Central memory CD8-positive, alpha-beta T cell (primary cell): ENCODE results near the gene LEMD1.

Source experiments
- ATAC-seq: fragments of 150-1000 bp; cut with Tn5 transposase; replicated peaks from 2 replicates; pipeline ENCODE4 v1.10.0; 2022; ENCODE audit warnings: mild to moderate bottlenecking, moderate FRiP score, moderate number of reproducible peaks; ENCODE audit not compliant: poor library complexity, severe bottlenecking; ENCODE audit errors: extremely low read depth
- DNase-seq, 2 donors: peaks; one replicate each; pipeline ENCODE4 v3.0.0; 2021; ENCODE audit warnings: low spot score in 2 of 2
- H3K27ac Mint-ChIP-seq: one replicate; pipeline ENCODE4 v1.8.0; 2022; ENCODE audit warnings: low read depth, mild to moderate bottlenecking, moderate library complexity, mixed read lengths
- H3K27me3 Mint-ChIP-seq: one replicate; pipeline ENCODE4 v1.8.0; 2022; ENCODE audit warnings: mixed read lengths
- H3K36me3 Mint-ChIP-seq: one replicate; pipeline ENCODE4 v1.8.0; 2022; ENCODE audit warnings: mild to moderate bottlenecking, moderate library complexity, mixed read lengths; ENCODE audit not compliant: insufficient read depth
- H3K4me1 Mint-ChIP-seq: one replicate; pipeline ENCODE4 v1.8.0; 2022; ENCODE audit warnings: mixed read lengths
- H3K4me3 Mint-ChIP-seq: one replicate; pipeline ENCODE4 v1.8.0; 2022; ENCODE audit warnings: mild to moderate bottlenecking, moderate library complexity, mixed read lengths
- H3K9me3 Mint-ChIP-seq: one replicate; pipeline ENCODE4 v1.8.0; 2022; ENCODE audit warnings: mixed read lengths

LEMD1 gene

GRCh38 chr1:205350124-205350523, 71.7 kb downstream of the LEMD1 start:
- ATAC-seq (no peak), DNase-seq (no peak)
- Mint-ChIP-seq H3K4me3 (no peak overlapping the region), H3K4me1 (no peaks in the 10 kb centered on the region), H3K27me3 (peaks cover 39% of the 10 kb centered on the region), H3K9me3 (no peaks in the 10 kb centered on the region), H3K36me3 (no peaks in the 10 kb centered on the region), H3K27ac (no peak overlapping the region)

DNA sequence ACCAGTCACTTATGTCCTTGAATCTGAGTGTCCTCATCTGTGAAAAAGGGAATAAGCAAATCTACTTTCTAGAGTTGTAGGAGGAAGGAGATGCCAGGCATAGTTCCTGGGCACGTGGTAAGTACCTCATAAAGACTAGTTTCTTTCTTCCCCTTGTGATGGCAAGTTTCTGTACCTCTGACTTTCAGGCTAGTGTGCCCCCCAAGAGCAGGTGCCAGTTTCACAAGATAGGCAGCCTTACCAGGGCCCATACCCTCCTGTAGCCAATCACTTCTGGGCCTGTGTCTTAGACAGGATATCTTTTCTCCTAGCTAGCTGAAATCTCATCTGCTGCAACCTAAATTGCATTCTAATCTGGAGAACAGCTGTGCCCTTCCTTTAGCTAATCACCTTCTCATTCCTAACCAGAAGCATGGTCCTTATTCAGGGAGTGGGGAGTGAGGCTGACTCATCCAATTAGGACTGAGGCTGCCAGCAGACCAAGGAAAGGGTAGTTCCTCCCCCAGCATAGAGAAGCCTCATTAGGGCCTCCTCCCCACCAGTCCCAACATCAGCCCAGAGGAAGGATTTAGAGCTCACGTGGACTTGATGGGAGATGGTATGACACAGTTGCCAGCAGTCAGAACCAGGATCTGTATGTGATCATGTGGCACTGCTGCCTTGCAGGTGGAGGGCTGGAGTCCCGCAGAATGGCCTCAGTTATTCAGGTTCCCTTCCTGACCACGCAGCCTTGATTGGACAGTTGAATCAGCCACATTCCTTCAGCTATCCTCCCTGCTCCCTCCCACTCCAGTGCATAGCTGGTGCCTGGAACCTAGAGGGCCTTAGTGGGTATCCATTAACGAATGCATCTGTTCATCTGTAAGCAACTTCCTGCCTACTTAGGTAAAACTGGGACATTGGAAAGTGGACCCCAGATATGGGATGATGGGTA, 73.0 kb downstream of the LEMD1 start:
- DNase-seq: no peak
- Mint-ChIP-seq H3K4me1 (peaks cover 9% of the 10 kb centered on the region), H3K9me3 (no peaks in the 10 kb centered on the region), H3K27me3 (peaks cover 52% of the 10 kb centered on the region), H3K36me3 (no peaks in the 10 kb centered on the region), H3K27ac (no peak overlapping the region), H3K4me3 (no peak overlapping the region)
- ATAC-seq: no peak

DNA sequence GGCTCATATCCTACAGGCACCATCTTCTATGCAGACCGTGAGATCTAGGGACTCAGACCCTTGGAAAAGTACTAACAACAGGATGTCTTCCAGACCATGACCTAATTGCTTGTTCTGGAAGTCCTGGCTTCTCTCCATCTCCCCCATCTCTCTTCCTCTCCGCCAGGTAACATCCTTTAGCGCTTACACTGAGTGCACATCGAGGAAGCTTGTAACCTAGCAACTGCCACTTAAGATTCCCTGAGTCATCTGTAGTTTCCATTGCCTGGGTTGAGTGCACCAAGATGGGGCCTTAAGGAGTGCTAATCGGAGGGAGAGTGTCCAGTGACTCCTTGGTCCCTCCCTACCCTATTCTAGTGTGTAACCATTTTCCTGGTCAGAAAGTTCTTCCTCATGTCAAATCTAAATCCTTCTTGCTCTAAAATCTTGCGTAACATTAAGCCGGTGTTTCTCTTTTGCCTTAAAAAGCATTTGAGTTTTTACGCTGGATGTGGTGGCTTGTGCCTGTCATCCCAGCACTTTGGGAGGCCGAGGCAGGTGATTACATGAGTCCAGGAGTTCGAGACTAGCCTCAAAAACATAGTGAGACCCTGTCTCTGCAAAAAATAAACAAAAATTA, 74.8 kb downstream of the LEMD1 start:
- DNase-seq: no peak
- H3K4me1 Mint-ChIP-seq: peaks cover 14% of the 10 kb centered on the region
- H3K27ac Mint-ChIP-seq: no peak overlapping the region
- peaks cover 63% of the 10 kb centered on the region for H3K27me3 Mint-ChIP-seq
- no peak overlapping the region for H3K4me3 Mint-ChIP-seq
- no peaks in the 10 kb centered on the region for H3K36me3 Mint-ChIP-seq
- ATAC-seq: no peak
- H3K9me3 Mint-ChIP-seq: no peaks in the 10 kb centered on the region

- Mint-ChIP-seq H3K27ac (no peak overlapping the region), H3K27me3 (peaks cover 66% of the 10 kb centered on the region), H3K4me3 (no peak overlapping the region), H3K4me1 (peaks cover 14% of the 10 kb centered on the region), H3K36me3 (no peaks in the 10 kb centered on the region), H3K9me3 (no peaks in the 10 kb centered on the region)
- no peak for DNase-seq
- ATAC-seq: no peak
Observed at GRCh38 chr1:205345761-205346160, 76.1 kb downstream of the LEMD1 start.

DNA sequence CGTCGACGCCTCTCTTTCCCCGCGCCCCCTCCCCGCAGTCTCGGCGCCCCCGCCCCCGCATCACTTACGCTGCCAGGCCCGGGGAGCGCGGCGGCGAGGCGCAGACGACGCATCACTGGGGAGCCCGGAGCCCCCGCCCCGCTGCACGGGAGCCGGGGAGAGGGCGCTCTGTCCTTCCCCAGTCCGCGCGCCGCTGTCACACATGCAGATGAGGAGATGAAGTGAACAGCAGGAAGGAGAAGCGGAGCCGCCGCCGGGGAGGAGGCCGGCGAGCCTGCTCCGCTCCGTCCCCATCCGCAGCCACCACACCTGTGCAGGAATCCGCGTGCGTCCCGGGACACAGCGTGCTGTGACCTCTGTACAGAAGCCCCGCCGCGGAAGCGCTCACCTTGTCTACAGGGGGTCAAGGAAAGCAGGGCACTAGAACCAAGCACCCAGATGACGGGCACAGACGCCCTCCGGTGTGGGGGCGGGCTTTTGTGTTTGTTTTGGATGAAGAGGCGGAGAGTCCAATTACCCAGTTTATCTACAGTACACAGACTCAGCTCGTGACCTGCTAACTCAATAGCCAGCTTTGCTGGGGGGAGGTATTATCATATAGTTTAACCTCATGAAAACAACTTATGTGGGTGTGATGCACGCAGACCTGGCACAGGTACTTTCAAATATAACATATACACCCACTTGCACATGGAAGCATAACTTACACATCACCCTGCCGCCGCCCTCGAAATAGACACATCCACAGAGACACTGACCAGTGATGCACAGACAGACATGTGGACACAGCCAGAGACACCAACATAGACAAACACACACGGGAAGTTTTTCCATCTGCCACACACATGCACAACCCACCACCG, 77.6 kb downstream of the LEMD1 start:
- Mint-ChIP-seq H3K9me3 (no peaks in the 10 kb centered on the region), H3K4me1 (peaks cover 14% of the 10 kb centered on the region), H3K27me3 (peaks cover 55% of the 10 kb centered on the region), H3K27ac (no peak overlapping the region), H3K4me3 (peak overlapping the region; percentile 67), H3K36me3 (no peaks in the 10 kb centered on the region)
- ATAC-seq (peak; percentile 69), DNase-seq (no peak)

DNA sequence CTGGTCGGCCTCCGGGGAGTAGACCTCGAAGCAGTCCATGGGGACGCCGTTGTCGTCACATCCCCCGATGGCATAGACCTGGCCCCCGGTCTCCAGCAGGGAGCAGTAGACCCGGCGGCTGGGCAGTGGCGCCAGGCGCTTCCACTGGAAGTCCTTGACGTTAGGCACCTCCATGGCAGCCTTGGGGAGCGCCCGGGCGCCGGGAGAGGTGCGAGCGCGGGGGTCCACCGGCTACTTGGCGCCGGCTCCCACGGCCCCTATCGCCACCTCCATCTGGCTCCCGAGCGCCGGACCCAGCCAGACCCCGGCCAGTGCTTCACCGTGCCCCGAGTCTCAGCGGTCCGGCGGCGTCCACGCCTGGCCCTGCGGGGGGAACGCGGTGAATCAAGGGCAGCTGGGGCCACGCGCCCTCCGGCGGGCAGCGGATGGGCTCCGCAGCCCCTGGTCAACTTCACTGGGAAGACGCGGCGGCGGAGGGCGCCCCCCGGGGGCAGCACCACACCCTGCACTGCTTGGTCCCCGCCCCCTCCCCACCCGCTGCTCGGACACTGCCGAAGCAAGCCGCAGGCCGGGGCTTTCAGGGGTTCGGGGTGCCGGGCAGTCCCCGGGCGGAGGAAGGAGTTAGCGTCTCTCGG, 78.3 kb downstream of the LEMD1 start:
- Mint-ChIP-seq H3K4me3 (peak overlapping the region; percentile 67), H3K27me3 (peaks cover 61% of the 10 kb centered on the region), H3K9me3 (no peaks in the 10 kb centered on the region), H3K36me3 (no peaks in the 10 kb centered on the region), H3K4me1 (peaks cover 14% of the 10 kb centered on the region), H3K27ac (no peak overlapping the region)
- DNase-seq (no peak), ATAC-seq (peak; percentile 4)

GRCh38 chr1:205342986-205343385, 78.9 kb downstream of the LEMD1 start:
- H3K4me1 Mint-ChIP-seq: peaks cover 14% of the 10 kb centered on the region
- DNase-seq: no peak
- peak overlapping the region; percentile 63 for H3K4me3 Mint-ChIP-seq
- ATAC-seq: no peak
- H3K36me3 Mint-ChIP-seq: no peaks in the 10 kb centered on the region
- H3K9me3 Mint-ChIP-seq: no peaks in the 10 kb centered on the region
- peaks cover 65% of the 10 kb centered on the region for H3K27me3 Mint-ChIP-seq
- no peak overlapping the region for H3K27ac Mint-ChIP-seq

DNA sequence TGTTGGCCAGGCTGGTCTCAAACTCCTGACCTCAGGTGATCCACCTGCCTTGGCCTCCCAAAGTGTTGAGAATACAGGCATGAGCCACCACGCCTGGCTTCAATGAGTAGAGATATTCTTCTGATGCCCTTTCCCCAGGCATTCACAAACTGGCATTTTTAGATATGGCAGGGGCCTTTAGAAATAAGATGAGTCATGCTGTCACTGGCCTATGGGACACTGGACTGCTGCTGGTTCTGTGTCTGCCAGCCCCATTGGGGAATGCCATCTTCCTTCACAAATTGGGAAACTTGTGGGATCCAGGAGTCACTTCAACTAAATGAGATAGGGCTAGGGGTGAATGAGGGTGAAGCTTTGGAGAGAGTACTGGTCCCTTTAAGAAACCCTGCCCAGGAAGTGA, 81.2 kb downstream of the LEMD1 start:
- Mint-ChIP-seq H3K27me3 (peaks cover 45% of the 10 kb centered on the region), H3K9me3 (no peaks in the 10 kb centered on the region), H3K4me1 (peaks cover 14% of the 10 kb centered on the region), H3K27ac (no peak overlapping the region), H3K36me3 (no peaks in the 10 kb centered on the region), H3K4me3 (no peak overlapping the region)
- ATAC-seq: no peak
- DNase-seq: no peak

DNA sequence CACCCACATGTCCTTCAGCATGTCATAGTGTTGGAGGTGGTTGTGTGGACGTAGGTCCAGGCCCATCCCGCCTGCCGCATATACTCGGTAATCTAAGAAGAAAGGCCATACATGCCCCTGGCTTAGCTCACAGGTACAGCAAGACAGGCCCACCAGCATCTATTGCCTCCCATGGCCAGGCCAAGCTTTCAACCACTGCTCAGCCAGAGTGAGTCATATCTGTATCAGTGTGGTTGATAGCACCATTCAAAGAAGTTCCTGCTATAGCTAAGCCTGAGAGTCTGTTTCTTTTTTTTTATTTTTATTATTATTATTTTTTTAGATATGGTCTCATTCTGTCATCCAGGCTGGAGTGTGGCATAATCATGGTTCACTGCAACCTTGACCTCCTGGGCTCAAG, 82.1 kb downstream of the LEMD1 start:
- peaks cover 13% of the 10 kb centered on the region for H3K4me1 Mint-ChIP-seq
- H3K9me3 Mint-ChIP-seq: no peaks in the 10 kb centered on the region
- no peaks in the 10 kb centered on the region for H3K36me3 Mint-ChIP-seq
- H3K27me3 Mint-ChIP-seq: peaks cover 35% of the 10 kb centered on the region
- H3K27ac Mint-ChIP-seq: no peak overlapping the region
- ATAC-seq (peak; percentile 50), DNase-seq (no peak)
- no peak overlapping the region for H3K4me3 Mint-ChIP-seq

DNA sequence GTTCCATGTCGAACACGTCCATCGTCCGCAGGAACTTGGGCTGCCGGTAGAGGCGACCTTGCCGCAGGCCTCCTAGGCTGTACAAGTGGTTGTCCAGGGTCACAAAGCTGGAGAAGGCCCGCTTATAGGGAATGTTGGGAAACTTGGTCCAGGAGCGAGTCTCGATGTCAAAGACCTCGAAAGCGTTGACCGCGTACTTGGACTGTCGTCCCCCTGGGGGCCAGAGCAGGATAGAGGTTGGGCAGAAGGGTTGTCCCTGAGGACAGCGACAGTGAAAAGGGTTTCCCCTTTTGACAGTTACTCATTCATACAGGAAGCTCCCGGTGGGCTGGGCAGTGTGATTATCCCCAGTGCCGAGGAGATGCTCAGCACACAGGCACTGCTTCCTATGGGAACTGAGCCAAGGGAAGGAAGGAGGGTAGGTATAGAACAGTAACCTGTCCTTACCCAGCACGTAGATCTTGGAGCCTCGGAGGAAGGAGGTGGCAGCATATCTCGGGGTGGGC, 82.6 kb downstream of the LEMD1 start:
- no peak for DNase-seq
- H3K27ac Mint-ChIP-seq: no peak overlapping the region
- H3K4me3 Mint-ChIP-seq: no peak overlapping the region
- no peak for ATAC-seq
- peaks cover 9% of the 10 kb centered on the region for H3K4me1 Mint-ChIP-seq
- H3K36me3 Mint-ChIP-seq: no peaks in the 10 kb centered on the region
- no peaks in the 10 kb centered on the region for H3K9me3 Mint-ChIP-seq
- peaks cover 31% of the 10 kb centered on the region for H3K27me3 Mint-ChIP-seq

GRCh38 chr1:205338011-205338410, 83.8 kb downstream of the LEMD1 start:
- Mint-ChIP-seq H3K36me3 (no peaks in the 10 kb centered on the region), H3K27ac (no peak overlapping the region), H3K4me3 (no peak overlapping the region), H3K27me3 (peaks cover 25% of the 10 kb centered on the region), H3K4me1 (peaks cover 6% of the 10 kb centered on the region), H3K9me3 (no peaks in the 10 kb centered on the region)
- ATAC-seq: no peak
- DNase-seq: no peak

DNA sequence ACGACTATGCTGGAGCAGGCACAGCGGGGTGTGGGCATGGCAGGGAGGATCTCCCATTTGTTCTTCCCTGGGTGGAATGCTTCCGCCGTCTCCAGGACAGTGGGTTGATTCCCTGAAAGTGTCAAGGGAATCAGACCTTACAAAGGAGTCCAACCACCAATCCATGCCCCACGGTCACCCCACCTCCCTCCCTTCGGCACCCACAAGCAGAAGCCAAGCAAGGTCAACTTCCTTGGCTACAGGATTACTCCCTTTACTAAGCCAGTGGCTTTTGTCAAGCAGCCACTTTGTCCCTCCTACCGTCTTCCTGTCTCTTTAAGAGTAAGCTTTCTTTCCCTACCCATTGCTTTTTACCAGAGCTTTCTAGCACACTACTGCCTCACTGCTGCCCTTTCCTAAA, 84.4 kb downstream of the LEMD1 start:
- no peak for DNase-seq
- ATAC-seq: no peak
- no peaks in the 10 kb centered on the region for H3K9me3 Mint-ChIP-seq
- H3K27ac Mint-ChIP-seq: no peak overlapping the region
- H3K27me3 Mint-ChIP-seq: peaks cover 20% of the 10 kb centered on the region
- no peaks in the 10 kb centered on the region for H3K36me3 Mint-ChIP-seq
- H3K4me3 Mint-ChIP-seq: no peak overlapping the region
- peaks cover 1% of the 10 kb centered on the region for H3K4me1 Mint-ChIP-seq
